C4-2B (cell line): Measurements from ENCODE around the gene MED8.

Experiments
- CTCF ChIP-seq: fragments of 450-650 bp; conservative IDR thresholded peaks from 2 replicates; pipeline ENCODE4 v1.5.1; 2017; ENCODE audit warnings: mild to moderate bottlenecking
- ZFX ChIP-seq: fragments of 450-650 bp; IDR thresholded peaks from 2 replicates; pipeline ENCODE4 v1.6.1; 2017

- TF ChIP-seq CTCF (no peak), ZFX (no peak)
Observed at GRCh38 chr1:43352881-43353280, 36.7 kb downstream of the MED8 start.
